HCT116 (cell line): ENCODE results near the gene UBAC2. TPM values are rescaled to one million over a fixed set of nuclear protein-coding genes. Genes with fewer than 3 reads are reported as not detected.

Experiments
- ATAC-seq: fragments of 200-7000 bp; cut with Tn5 transposase; 2 replicates; pipeline ENCODE4 v1.9.1; 2020; ENCODE audit warnings: mild to moderate bottlenecking, moderate library complexity
- BruUV-seq: library from RNA; stranded (reverse); fragments of 400-500 nt; replicated peaks from 2 replicates; lab custom pipeline; 2021; lab: Mats Ljungman, UMichigan
- CTCF ChIA-PET: fragments of 300-600 bp; sonication (Branson Sonifier 250); formaldehyde crosslinking; loops from one replicate; lab custom pipeline; 2021; ENCODE audit warnings: antibody characterized with exemption; lab: Charles Lee
- POLR2A ChIA-PET: fragments of 300-600, 350-600 bp; sonication (Branson Sonifier 250); formaldehyde crosslinking; loops from one replicate; lab custom pipeline; 2021; ENCODE audit warnings: antibody characterized with exemption; lab: Charles Lee
- RAD21 ChIA-PET, 2 experiments: fragments of 300-600 bp; sonication (Branson Sonifier 250); formaldehyde crosslinking; loops; one replicate each; lab custom pipeline; 2023; ENCODE audit warnings: low total read pairs in 2 of 2; ENCODE audit not compliant: uncharacterized antibody in 2 of 2, unreplicated experiment in 2 of 2, low non-redundant PET in 1 of 2; lab: Charles Lee
- DNase-seq: peaks from one replicate; pipeline ENCODE4 v3.0.0-alpha.2; 2010; ENCODE audit warnings: low read depth, low spot score
- H2AFZ ChIP-seq: fragments of 200-600 bp; shearing (Covaris generic), sonication (generic); 2 replicates; pipeline ENCODE4 v1.6.1; 2017; ENCODE audit warnings: low read depth, mixed run types, mixed read lengths, antibody characterized with exemption, low read length; ENCODE audit not compliant: poor library complexity, severe bottlenecking
- H3K27ac ChIP-seq: 2 replicates; pipeline ENCODE4 v1.5.1; 2012; ENCODE audit warnings: low read depth, low read length
- H3K27me3 ChIP-seq: fragments of 200-600 bp; sonication (generic); 2 replicates; pipeline ENCODE4 v1.6.1; 2016; ENCODE audit warnings: mixed run types, low read length, mixed read lengths; ENCODE audit not compliant: insufficient read depth
- H3K36me3 ChIP-seq, 2 experiments: fragments of 200-500 bp in 1 of 2; fragments of 200-600 bp in 1 of 2; sonication (Bioruptor generic) in 1 of 2; sonication (generic) in 1 of 2; 2 replicates each; pipeline versions ENCODE4 v1.5.1 to v1.6.1; 2014 to 2016; ENCODE audit warnings: low read length in 2 of 2, inconsistent platforms in 1 of 2, mixed read lengths in 1 of 2, mixed run types in 1 of 2; ENCODE audit not compliant: insufficient read depth in 2 of 2, control insufficient read depth in 1 of 2
- H3K4me1 ChIP-seq, 2 experiments: fragments of 200-600 bp in 1 of 2; sonication (generic) in 1 of 2; 2 replicates each; pipeline versions ENCODE4 v1.5.1 to v1.6.1; 2012 to 2017; ENCODE audit warnings: low read length in 2 of 2, inconsistent platforms in 1 of 2, mild to moderate bottlenecking in 1 of 2, mixed read lengths in 1 of 2, mixed run types in 1 of 2, moderate library complexity in 1 of 2; ENCODE audit not compliant: insufficient read depth in 2 of 2, control insufficient read depth in 1 of 2
- H3K4me2 ChIP-seq: fragments of 200-600 bp; sonication (generic); 2 replicates; pipeline ENCODE4 v1.6.1; 2017; ENCODE audit warnings: mixed run types, low read length, mixed read lengths
- H3K4me3 ChIP-seq, 2 experiments: fragments of 200-600 bp in 1 of 2; sonication (generic) in 1 of 2; replicated peaks in 1 of 2; 2 replicates each; pipeline ENCODE4 v1.5.1; 2011 to 2016; ENCODE audit warnings: low read length in 2 of 2, control low read depth in 1 of 2, low read depth in 1 of 2, mild to moderate bottlenecking in 1 of 2, mixed read lengths in 1 of 2, mixed run types in 1 of 2
- H3K79me2 ChIP-seq: fragments of 200-600 bp; sonication (generic); 2 replicates; pipeline ENCODE4 v1.6.1; 2017; ENCODE audit warnings: mild to moderate bottlenecking, mixed run types, low read length, moderate library complexity, mixed read lengths; ENCODE audit not compliant: insufficient read depth
- H3K9ac ChIP-seq: fragments of 200-600 bp; sonication (generic); 2 replicates; pipeline ENCODE4 v1.6.1; 2016; ENCODE audit warnings: low read length, mixed read lengths
- H3K9me2 ChIP-seq: fragments of 200-600 bp; sonication (generic), shearing (Covaris generic); 2 replicates; pipeline ENCODE4 v1.6.1; 2017; ENCODE audit warnings: mixed run types, mild to moderate bottlenecking, moderate library complexity; ENCODE audit not compliant: insufficient read depth
- H3K9me3 ChIP-seq, 2 experiments: fragments of 200-500 bp in 1 of 2; fragments of 200-600 bp in 1 of 2; sonication (Bioruptor generic) in 1 of 2; sonication (generic) in 1 of 2; 2 replicates each; pipeline ENCODE4 v1.6.1; 2014 to 2017; ENCODE audit warnings: low read length in 2 of 2, mixed read lengths in 2 of 2, inconsistent platforms in 1 of 2, low read depth in 1 of 2, mild to moderate bottlenecking in 1 of 2, mixed run types in 1 of 2, moderate library complexity in 1 of 2; ENCODE audit not compliant: control insufficient read depth in 1 of 2, insufficient read depth in 1 of 2
- H4K20me1 ChIP-seq: fragments of 200-600 bp; sonication (generic), shearing (Covaris generic); 2 replicates; pipeline ENCODE4 v1.6.1; 2017; ENCODE audit warnings: mixed run types, mild to moderate bottlenecking, moderate library complexity; ENCODE audit not compliant: insufficient read depth
- CBX3 ChIP-seq: IDR thresholded peaks from 2 replicates; pipeline ENCODE4 v1.6.1; 2012; ENCODE audit warnings: low read depth
- EZH2phosphoT487 ChIP-seq: fragments of 200-600 bp; IDR thresholded peaks from 2 replicates; pipeline ENCODE4 v1.6.1; 2018; ENCODE audit warnings: antibody characterized with exemption, borderline replicate concordance
- FOSL1 ChIP-seq: IDR thresholded peaks from 2 replicates; pipeline ENCODE4 v1.6.1; 2012; ENCODE audit warnings: low read depth
- POLR2AphosphoS5 ChIP-seq: IDR thresholded peaks from 2 replicates; pipeline ENCODE4 v1.6.1; 2011; ENCODE audit warnings: mild to moderate bottlenecking, low read depth, low read length, moderate library complexity
- SP1 ChIP-seq: IDR thresholded peaks from 2 replicates; pipeline ENCODE4 v1.6.1; 2012; ENCODE audit warnings: low read depth
- intact Hi-C: fragments of 100-400 bp; cut with micrococcal nuclease; formaldehyde crosslinking; loops from 2 replicates; pipeline ENCODE4 v1.10.0; 2022
- total RNA-seq: library from RNA; stranded (reverse); gene quantifications from one replicate; pipeline ENCODE4 v1.2.1, GENCODE V29; 2021; ENCODE audit not compliant: unreplicated experiment
- TF ChIP-seq, protein P1 (sequence below): IDR thresholded peaks from 2 replicates; pipeline ENCODE4 v1.6.1; 2011; ENCODE audit warnings: mild to moderate bottlenecking, low read length, moderate library complexity; ENCODE audit not compliant: insufficient replicate concordance; ENCODE audit errors: extremely low read depth
- TF ChIP-seq, protein P2 (sequence below): IDR thresholded peaks from 2 replicates; pipeline ENCODE4 v1.6.1; 2012
- TF ChIP-seq, protein P3 (sequence below): IDR thresholded peaks from 2 replicates; pipeline ENCODE4 v1.6.1; 2012
- TF ChIP-seq, protein P4 (sequence below): IDR thresholded peaks from 2 replicates; pipeline ENCODE4 v1.6.1; 2012; ENCODE audit warnings: low read depth

UBAC2 gene
- total RNA-seq, 1 experiment from 2014 or later, result 67.4 TPM

DNA sequence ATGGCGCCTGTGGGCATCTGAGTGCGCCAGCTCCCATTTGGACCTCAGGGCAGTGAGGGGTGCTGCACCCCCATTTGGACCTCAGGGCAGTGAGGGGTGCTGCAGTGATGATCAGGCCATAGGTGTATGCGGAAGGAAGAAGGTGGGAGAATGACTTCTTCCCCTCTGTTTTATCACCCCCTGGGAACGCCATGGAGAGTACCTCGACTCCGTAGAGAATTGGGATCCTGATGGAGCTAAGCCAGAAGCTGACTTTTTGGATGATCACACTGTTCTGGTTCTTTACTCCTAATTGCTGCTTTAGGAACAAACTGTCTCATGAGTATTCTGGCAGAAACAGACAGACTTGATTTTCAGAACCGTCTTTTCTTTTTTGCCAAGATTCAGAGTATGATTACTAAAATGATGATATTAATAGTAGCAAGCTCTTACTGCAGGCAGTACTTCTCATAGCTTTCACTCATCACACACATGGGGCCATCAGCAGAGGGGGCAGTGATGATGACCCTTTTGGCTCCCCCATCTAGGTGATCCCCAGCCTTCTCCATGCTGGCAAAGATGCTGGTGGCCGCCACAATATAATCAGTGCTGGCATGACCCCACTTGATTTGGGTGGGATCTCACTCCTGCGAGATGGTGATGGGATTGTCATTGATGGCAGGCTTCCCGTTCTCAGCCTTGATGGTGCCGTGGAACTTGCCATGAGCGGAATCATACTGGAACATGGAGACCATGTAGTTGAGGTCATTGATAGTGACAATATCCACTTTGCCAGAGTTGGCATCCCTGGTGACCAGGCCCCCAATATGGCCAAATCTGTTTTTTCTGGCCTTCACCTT is 10.3 kb upstream of the UBAC2 start (continued):
- TF ChIP-seq EZH2phosphoT487, result no peak
- no peak for TF ChIP-seq CBX3

DNA sequence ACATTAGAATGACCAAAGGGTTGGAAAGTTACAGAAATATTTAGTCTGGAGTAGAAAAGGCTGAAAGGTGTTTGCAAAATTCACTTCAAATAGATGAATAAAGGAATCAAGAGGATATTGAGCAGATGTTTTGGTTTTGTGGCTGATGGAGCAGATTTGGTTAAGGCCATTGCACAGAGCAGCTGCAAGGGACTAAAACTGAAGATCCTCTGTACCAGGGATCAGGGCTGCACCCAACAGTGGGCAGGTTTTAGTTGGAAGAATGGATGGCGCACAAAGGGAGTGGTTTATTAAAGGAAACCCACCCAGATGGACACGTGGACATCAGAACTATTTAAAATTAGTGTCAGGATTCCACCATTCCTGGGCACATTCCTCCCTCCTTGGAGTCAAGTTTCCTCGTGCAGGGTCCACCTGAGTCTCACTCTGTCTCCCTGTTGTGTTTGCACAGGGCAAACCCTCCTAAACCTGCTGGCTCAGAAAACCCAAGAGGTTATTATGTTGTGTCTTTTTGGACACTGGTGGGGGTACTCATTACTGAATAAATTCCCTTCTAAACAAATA is 9.2 kb upstream of the UBAC2 start:
- H3K27me3 ChIP-seq, result no peaks in the 10 kb centered on the region
- ChIA-PET CTCF (interaction anchor here (0.5 kb wide), 1 partner anchor 14 kb away, joined by 3 read pairs; no protein-coding TSS in a partner anchor), POLR2A (no interaction called here), RAD21 (no interaction called here)
- no TSS peak for BruUV-seq
- H3K79me2 ChIP-seq, result no peaks in the 10 kb centered on the region
- H3K4me1 ChIP-seq, result peaks cover 10 to 21% of the 10 kb centered on the region in 2 experiments; a peak in 3 of 4 replicates
- no peak for TF ChIP-seq FOSL1
- H2AFZ ChIP-seq, result no peak overlapping the region
- H3K9ac ChIP-seq, result no peak overlapping the region
- H3K36me3 ChIP-seq, result no peaks in the 10 kb centered on the region
- no peaks in the 10 kb centered on the region for H4K20me1 ChIP-seq
- H3K4me3 ChIP-seq, result no peak overlapping the region
- no peak overlapping the region for H3K4me2 ChIP-seq
- no peak for ATAC-seq
- no peak overlapping the region for H3K27ac ChIP-seq
- no peak for DNase-seq
- no peaks in the 10 kb centered on the region for H3K9me3 ChIP-seq
- intact Hi-C loops, result no loop called here
- H3K9me2 ChIP-seq, result no peaks in the 10 kb centered on the region

DNA sequence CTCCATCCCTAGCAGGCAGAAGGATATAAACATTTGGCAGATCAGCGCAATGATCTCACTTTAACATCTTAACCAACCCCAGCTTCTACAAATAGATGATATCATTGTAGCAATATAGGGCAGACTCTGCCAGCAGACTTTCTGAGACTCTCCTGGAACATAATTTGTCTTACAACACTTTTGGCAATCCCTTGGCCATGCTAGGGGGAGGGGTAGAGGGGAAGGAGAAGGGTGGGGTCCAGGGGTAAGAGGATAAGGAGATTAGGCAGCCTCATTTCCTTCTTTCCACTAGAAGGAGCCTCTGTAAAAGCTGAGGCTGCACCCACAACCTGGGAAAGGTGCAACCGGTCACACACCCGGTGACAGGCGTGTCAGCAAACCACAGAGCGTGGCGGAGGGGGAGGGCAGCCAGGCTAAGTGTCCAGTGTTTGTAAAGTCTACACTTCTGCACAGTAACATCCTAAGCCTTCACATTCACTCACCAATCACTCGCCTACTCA is 8.7 kb upstream of the UBAC2 start:
- Histone ChIP-seq H3K9ac (no peak overlapping the region), H3K9me2 (no peaks in the 10 kb centered on the region), H3K27ac (no peak overlapping the region), H2AFZ (no peak overlapping the region), H3K4me3 (no peak overlapping the region), H3K4me1 (peaks cover 11 to 27% of the 10 kb centered on the region in 2 experiments; a peak in 3 of 4 replicates), H3K4me2 (no peak overlapping the region), H3K36me3 (no peaks in the 10 kb centered on the region), H3K79me2 (no peaks in the 10 kb centered on the region), H3K9me3 (no peaks in the 10 kb centered on the region), H3K27me3 (no peaks in the 10 kb centered on the region), H4K20me1 (no peaks in the 10 kb centered on the region)
- BruUV-seq, result no TSS peak
- RAD21 ChIA-PET, result no interaction called here
- intact Hi-C loops, result no loop called here
- CTCF ChIA-PET, result interaction anchor here (1.4 kb wide), 1 partner anchor 74 kb away, joined by 4 read pairs; no protein-coding TSS in a partner anchor
- DNase-seq, result no peak
- POLR2A ChIA-PET, result no interaction called here
- no peak for ATAC-seq
- TF ChIP-seq, protein P1, sequence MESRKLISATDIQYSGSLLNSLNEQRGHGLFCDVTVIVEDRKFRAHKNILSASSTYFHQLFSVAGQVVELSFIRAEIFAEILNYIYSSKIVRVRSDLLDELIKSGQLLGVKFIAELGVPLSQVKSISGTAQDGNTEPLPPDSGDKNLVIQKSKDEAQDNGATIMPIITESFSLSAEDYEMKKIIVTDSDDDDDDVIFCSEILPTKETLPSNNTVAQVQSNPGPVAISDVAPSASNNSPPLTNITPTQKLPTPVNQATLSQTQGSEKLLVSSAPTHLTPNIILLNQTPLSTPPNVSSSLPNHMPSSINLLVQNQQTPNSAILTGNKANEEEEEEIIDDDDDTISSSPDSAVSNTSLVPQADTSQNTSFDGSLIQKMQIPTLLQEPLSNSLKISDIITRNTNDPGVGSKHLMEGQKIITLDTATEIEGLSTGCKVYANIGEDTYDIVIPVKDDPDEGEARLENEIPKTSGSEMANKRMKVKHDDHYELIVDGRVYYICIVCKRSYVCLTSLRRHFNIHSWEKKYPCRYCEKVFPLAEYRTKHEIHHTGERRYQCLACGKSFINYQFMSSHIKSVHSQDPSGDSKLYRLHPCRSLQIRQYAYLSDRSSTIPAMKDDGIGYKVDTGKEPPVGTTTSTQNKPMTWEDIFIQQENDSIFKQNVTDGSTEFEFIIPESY, result no peak
- TF ChIP-seq SP1 (no peak), FOSL1 (no peak), CBX3 (no peak), EZH2phosphoT487 (no peak), POLR2AphosphoS5 (no peak)
- TF ChIP-seq, protein P2, sequence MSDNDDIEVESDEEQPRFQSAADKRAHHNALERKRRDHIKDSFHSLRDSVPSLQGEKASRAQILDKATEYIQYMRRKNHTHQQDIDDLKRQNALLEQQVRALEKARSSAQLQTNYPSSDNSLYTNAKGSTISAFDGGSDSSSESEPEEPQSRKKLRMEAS, result no peak
- TF ChIP-seq, protein P3, sequence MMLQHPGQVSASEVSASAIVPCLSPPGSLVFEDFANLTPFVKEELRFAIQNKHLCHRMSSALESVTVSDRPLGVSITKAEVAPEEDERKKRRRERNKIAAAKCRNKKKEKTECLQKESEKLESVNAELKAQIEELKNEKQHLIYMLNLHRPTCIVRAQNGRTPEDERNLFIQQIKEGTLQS, result no peak
- TF ChIP-seq, protein P4, sequence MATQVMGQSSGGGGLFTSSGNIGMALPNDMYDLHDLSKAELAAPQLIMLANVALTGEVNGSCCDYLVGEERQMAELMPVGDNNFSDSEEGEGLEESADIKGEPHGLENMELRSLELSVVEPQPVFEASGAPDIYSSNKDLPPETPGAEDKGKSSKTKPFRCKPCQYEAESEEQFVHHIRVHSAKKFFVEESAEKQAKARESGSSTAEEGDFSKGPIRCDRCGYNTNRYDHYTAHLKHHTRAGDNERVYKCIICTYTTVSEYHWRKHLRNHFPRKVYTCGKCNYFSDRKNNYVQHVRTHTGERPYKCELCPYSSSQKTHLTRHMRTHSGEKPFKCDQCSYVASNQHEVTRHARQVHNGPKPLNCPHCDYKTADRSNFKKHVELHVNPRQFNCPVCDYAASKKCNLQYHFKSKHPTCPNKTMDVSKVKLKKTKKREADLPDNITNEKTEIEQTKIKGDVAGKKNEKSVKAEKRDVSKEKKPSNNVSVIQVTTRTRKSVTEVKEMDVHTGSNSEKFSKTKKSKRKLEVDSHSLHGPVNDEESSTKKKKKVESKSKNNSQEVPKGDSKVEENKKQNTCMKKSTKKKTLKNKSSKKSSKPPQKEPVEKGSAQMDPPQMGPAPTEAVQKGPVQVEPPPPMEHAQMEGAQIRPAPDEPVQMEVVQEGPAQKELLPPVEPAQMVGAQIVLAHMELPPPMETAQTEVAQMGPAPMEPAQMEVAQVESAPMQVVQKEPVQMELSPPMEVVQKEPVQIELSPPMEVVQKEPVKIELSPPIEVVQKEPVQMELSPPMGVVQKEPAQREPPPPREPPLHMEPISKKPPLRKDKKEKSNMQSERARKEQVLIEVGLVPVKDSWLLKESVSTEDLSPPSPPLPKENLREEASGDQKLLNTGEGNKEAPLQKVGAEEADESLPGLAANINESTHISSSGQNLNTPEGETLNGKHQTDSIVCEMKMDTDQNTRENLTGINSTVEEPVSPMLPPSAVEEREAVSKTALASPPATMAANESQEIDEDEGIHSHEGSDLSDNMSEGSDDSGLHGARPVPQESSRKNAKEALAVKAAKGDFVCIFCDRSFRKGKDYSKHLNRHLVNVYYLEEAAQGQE, result no peak
